GF-D8 (cell line): ENCODE results near the gene PAQR5.
"Not testable (repeated sequence)": the region's sequence is repeated elsewhere in the genome, so short reads cannot be mapped to it uniquely, and the experiment has no call there.

Experiments
- DNase-seq: peaks from one replicate; lab custom pipeline; 2025; lab: John Stamatoyannopoulos, UW

The PAQR5 gene

DNA sequence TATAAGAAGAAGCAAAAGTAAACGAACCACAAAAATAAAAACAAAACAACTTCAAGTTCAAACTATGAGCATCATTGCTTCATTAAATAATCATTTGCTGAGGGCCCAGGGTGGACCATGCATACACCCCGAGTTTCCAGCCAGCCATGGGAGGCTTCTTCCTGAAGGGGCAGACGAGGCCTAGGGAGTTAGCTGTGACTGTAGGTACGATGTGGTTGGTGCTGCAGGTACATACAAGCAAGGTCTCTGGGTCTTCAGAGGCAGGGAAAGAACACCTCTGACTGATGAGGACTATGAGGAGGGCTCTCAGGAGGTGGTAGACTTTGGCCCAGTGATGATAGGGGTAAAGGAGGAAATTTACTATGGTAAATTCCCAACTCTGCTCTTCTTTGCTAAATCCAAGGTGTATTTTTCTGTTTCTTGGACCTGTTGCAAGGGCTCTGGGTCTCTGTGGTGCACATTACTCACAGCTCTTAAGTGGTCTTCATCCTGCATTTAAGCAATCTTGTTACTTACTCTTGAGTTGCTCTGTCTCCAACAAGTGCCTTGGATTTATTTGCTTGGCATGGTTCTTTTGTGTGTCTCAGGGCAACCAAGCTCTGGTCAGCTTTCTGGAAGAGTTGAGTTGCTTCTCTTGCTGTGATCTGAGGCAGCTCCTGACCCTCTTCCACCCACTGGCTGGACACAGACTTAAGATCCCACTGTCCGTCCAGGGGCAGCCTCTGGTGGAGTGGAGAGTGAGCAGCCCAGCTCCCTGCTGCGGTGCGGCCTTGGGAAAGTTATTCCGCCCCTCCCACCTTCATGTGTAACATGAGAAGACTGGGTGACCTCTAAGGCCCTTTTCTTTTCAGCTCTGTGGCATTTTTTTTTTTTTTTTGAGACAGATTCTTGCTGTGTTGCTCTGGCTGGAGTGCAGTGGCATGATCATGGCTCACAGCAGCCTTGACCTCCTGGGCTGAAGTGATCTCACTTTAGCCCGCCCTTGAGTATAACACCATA is 59.4 kb downstream of the PAQR5 start:
- no peak for DNase-seq

DNA sequence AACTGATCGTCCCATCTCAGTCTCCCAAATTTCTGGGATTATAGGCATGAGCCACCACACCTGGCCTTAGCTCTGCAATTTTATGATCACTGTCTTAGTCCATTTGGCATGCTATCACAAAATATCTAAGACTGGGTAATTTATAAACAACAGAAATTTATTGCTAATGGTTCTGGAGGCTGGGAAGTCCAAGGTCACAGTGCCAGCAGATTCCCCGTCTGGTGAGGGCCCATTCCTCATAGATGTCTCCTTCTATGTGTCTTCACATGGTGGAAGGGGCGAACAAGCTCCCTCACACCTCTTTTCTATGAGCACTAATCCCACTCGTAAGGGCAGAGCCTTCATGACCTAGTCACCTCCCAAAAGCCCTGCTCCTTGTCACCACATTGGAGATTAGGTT is 60.1 kb downstream of the PAQR5 start:
- no peak for DNase-seq

DNA sequence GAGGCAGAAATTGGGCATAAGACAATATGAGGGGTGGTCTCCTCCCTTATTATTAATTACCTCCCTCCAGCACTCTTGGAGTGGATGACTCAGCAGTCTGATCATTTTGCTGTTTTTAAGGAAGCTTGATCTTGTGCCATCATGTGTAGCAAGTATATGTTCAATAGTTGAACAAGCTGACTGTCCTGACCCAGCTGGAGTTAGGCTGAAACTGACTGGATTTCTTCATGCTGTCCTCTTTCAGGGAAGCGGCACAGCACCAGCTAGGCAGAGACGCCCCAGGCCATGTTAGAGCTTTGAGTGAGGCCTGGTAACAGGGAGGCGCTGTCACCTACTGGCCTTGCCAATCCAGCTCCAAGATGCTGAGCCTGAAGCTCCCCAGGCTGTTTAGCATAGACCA is 61.0 kb downstream of the PAQR5 start:
- DNase-seq: no peak

DNA sequence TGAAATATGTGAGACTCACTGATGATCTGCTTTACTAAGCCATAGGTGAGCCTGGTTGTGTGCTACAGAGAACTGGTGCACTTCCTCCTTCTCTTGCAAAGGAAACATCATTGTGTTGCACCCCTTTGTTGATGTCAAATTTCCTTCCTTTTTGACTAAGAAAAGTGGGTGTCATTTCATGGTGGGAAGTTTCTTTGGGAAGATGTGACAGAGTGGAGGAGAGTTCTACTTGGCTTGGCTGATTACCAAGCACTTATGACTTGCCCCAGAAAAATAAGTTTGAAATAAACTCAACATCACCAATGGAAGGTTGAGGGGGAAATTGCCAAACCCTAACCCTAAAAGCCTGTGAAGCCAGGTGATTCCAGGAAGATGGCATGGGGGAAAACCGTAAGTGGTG is 61.9 kb downstream of the PAQR5 start:
- no peak for DNase-seq

DNA sequence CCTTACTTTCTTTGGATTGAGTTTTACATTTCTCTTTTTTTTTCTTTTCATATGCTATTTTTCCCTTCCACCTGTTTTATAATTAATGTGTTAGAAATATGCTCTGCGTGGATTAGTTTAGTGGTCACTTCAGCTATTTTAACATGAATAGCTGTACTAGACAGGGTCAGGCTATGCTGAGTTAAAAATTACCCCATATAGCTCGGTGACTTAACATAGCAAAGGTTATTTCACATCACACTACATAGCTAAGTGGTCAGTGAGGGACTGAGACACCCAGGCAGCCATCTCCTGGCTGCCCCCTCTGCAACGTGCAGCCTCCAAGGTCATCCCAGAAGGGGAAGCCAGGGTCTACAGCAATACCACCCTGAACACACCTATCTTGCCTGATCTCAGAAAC is 68.5 kb downstream of the PAQR5 start:
- no peak for DNase-seq

DNA sequence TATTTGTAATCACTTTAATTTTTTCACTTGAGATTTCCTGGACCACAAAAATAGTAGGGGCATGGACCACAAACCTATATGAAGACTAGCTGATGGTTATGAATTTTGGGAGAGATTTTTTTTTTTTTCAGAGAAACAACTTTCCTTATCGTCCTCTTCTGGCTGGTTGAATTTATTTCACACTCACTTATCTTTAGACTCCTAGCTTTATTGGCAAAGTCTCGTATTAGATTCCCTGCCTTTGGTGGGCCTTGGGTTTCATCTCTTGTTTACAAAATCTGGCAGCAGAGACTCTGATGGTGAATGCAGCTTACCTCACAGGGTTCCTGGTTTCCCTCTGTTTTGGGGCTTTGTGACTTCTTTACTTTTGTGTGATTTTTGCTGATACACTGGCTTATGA is 70.9 kb downstream of the PAQR5 start:
- no peak for DNase-seq

DNA sequence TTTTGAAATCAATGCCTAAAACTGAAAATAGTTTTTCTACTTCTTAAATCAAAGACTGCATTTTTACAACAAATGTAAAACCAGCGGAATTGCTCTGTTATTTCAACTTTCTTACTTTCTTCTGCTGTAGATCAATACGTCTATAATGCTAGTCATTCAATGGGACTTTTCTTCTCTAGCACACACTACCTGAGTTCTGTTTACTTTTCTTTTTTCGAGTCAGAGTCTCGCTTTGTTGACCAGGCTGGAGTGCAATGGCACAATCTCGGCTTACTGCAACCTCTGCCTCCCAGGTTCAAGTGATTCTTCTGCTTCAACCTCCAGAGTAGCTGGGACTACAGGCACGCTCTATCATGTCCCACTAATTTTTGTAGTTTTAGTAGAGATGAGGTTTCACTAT is 74.7 kb downstream of the PAQR5 start:
- no peak for DNase-seq

DNA sequence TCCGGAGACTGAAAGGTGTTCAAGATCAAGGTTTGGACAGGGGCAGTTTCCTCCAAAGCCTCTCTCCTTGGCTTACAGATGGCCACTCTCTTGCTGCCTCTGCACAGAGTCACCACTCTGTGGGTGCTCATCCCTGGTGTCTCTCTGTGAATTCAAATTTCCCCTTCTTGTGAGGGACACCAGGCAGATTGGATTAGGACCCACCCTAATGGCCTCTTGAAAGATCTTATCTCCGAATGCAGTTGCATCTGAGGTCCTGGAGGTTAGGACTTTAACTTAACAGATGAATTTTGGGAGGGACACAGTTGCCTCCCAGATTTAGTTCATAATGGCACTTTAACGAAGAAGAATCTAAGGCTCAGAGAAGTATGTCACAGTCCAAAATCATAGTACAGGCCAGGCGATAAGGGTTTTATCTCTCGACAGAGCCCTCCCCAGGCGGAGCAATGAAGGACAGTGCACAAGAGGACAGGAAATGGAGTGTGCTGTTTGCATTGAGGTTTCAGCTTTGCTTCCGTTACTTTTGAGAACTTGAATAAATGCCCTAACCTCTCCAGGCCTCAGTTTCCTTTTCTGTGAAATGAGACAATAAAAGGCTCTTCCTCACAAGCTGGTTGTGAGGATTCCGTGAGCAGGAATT is 76.6 kb downstream of the PAQR5 start:
- DNase-seq: no peak

DNA sequence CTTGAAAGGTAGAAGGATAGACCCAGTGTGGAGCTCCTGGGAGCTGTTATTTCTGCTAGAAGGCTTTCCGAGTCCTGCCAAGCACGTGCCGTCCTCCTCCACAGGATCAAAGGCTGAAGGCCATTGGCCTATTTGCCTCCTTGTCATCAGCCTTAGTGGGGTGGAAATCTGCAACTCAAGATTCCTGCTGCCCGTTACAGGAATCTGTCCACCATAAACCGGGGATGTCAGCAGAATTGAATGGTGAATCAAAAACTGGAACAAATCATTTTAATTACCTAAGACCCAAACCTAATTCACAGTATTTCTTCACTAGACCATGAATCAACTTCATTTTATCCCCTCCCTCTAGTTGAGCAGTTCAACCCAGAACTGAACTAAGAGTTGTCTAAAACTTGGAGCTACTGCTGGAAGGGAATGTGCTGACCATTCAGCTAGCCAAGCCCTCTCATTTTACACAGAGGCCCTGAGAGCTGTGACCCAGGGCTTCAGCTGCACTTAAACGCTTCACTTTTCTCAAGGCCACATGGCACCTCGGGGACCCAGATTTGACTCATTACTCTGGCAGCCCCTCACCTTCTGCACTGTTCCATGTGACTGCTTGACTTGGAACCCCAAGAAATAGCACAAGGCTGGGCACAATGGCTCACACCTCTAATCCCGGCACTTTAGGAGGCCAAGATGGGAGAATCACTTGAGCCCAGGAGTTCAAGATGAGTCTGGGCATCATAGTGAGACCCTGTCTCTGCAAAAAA is 78.7 kb downstream of the PAQR5 start:
- no peak for DNase-seq

DNA sequence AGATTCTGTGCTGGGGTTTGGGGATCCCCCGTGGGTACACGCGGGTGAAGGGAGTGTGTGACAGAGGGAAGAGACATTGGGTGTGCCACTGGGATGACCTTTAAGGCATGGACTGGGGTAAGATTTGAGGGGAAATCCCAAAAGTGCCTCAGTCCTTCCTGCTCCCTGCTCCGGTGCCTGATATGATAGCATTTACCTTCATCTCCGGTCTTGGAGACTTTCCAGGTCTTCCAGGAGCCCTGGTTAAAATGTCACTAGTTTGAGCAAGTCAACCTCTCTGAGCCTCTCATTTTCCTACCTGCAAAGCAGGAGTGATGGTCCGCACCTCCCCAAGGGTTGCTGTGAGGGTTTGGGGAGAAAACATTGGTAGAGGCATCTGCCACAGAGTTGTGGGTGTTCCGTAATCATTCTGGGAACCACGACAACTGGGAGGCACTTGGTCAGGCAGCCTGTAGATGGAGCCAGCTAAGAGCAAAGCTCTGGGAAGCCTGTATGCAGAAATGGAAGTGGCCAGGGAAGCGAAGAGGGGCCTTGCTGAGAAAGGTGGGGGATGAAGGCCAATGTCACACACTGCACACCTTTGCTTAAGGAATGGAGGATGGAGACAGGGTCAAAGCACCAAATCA is 81.5 kb downstream of the PAQR5 start:
- no peak for DNase-seq

DNA sequence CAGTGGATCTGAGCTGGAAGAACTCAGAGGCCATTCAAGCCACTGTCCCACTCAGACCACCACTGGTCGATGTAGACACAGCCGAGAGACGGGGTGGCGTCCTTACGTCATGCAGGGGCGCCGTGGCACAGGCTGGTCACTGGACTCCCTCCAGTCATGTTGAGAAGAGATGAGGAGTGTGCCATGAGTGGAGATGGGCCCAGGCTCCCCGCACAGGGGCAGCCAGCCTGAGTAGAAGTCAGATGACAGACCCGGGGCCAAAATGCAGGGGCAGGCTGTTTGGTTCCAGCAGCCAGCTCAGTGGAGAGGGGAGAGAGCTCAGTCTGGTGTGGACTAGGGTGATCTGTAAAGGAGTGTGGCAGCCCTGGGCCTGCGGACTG is 82.0 kb downstream of the PAQR5 start:
- DNase-seq: no peak

DNA sequence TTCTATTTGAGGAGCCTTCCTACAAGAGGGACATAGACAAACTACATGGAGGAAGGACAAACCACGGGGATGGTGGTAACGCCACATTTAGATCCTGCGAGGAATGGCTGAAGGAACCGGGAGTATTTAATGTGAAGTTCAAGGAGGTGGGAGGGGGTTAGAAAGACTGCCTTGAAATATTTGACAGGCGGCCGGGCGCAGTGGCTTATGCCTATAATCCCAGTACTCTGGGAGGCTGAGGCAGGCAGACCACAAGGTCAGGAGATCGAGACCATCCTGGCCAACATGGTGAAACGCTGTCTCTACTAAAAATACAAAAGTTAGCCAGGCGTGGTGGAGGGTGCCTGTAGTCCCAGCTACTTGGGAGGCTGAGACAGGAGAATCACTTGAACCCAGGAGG is 83.5 kb downstream of the PAQR5 start:
- DNase-seq: not testable (repeated sequence)

DNA sequence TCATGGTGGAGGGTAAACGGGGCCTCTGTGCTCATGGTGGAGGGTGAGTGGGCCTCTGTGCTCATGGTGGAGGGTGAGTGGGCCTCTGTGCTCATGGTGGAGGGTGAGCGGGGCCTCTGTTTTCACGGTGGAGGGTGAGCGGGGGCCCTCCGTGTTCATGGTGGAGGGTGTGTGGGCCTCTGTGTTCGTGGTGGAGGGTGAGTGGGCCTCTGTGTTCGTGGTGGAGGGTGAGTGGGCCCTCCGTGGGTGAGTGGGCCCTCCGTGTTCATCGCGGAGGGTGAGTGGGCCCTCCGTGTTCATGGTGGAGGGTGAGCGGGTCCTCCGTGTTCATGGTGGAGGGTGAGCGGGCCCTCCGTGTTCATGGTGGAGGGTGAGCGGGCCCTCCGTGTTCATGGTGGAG is 85.4 kb downstream of the PAQR5 start:
- not testable (repeated sequence) for DNase-seq

DNA sequence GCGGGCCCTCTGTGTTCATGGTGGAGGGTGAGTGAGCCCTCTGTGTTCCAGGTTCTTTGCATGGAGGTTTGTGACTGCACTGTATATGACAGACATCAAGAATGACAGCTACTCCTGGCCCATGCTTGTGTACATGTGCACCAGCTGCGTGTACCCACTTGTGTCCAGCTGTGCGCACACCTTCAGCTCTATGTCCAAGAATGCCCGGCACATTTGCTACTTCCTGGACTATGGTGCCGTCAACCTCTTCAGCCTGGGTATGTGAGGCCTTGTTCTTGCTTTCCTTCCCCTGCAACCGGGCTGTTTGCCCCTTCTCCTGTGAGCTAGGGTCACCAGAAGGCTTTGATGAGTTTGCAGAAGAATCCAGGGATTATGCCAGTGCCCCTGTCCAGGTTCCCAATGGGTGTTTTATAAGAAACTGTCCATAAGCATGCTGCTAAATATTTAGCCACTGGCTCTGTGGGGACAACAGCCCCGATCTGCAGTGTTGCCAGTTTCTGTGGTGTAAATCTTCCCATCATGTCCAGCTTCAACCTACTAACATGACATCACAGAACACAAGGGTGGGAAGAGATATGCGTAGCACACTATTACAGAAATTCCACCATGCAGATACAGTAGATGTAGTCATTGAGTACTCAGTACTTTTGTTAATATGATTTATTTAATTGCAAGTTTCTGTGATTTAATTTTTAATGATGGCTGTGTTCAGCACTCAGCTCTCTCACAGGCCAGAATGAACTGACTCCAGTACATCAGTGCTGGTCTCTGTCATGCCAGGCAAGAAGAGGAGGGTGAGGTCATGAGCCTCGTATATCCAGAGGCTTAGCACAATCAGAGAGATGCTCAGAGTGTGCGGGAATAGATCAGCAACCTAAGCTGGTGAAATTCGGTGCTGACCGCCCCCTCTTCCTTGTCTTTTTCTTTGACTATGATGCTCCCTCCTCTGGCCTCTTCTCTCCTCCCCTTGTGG is 86.2 kb downstream of the PAQR5 start:
- no peak for DNase-seq

DNA sequence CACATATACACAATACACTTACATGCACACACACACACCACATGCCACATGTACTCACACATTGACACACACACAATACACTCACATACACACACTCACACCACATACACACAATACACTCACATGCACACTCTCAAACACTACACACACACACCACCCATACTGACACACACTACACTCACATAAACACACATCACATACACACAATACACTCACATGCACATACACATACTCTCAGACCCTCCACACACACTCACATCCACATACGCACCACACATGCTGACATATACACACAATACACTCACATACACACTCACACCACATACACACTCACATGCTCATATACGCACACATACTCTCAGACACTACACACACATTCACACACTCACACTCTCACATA is 87.1 kb downstream of the PAQR5 start:
- no peak for DNase-seq

DNA sequence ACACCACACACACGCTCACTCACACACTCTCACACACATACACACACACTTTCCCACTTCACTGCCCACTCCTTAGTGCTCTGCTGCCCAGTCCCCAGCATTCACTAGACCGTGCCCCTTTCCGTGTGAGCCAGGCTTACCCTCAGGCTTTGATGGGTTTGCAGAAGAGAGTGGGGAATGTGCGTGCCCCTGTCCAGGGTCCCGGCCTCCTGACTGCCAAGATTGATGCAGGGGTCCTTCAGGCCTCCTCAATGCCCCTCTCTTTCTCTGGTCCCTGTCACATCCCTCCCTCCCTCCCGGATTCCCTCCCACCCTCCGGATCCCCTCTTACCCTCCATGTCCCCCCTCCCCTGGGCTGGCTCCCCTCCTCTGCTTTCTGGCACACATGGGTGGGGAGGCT is 87.6 kb downstream of the PAQR5 start:
- DNase-seq: no peak

DNA sequence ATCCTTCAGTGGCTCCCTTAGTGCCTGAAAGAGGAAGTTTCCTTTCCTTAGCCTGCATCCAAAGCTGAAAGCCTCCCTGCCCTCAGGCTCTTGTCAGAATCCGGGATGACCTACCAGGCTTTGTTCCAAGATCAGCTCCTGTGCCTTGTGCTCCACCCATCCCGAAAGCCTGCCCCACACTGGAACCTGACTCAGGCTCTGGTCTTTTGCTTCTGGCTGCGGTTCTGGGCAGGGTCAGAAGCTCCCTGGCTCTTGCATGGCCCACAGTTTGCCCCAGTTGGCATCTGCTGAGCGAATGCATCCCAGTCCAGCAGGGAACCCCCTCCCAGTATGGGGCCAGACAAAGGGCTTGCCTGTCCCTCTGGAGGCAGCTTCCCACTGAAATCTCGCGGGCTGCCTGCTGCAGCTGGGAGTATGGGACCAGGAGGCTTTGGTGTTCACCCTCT is 89.6 kb downstream of the PAQR5 start:
- no peak for DNase-seq

DNA sequence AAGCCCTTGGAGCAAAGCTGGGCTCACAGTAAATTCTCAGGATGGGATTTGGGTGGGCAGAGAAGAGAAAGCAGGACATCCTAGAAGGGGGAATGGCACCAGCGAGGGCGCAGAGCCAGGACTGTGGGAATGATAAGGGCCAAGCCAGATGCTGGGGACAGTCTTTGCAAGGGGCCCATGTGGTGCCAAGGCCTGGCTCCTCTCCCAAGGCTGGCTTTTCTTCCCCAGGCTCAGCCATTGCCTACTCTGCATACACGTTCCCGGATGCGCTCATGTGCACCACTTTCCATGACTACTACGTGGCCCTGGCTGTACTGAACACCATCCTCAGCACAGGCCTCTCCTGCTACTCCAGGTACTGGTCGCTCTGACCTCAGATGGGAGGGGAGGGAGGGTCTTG is 90.7 kb downstream of the PAQR5 start:
- DNase-seq: no peak

DNA sequence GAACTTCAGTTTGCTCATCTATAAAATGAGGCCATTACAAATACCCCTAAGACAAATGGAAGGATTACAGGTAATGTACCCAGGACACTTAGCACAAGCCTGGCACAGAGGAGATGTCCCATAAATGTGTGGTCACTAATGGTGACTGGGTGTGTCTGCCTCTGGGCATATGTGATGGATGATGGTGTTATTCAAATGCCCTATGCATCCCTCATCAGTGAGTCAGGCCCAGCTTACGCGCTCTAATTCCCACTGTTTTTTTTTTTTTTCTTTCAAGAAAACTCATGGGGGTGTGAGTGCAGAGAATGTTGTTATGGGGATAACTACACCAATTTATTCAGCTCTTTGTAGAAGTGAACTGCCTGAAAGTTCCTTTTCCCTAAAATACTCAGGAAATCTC is 91.9 kb downstream of the PAQR5 start:
- DNase-seq: no peak

DNA sequence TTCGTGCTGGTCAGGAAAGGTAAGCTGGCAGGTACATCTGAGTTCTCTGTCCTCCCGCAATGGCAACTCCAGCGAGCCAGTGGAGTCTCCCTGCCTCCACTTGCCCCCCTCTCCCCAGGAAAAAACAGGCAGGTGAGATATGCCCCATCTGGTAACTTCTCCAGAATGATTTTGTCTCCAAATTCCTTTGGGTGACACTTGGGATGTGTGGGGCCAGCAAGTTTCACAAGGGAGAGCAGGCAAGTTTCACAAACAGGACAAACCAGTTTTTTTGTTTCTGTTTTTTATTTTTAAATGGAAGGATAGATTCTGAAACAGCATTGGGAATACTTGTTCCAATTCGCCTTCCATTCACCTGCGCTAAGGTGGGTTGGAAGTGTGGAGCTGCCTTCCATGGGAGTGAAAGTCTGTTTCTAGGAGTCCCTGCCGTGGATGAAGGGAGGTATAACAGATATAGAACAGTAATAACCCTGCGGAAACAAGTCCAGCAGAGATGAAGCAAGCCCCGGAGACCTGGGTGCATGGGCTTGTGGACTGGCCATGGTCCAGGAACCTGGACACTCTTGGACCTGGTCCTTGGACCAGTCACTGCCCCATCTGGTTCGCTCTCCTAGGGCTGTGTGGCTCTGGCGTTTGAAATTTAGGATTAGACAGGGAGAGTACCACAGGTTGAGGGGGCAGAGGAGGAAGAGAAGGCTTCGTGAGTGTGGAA is 92.5 kb downstream of the PAQR5 start:
- DNase-seq: no peak
